ENCODE results near the gene ATXN7L3.

The ATXN7L3 gene

DNA sequence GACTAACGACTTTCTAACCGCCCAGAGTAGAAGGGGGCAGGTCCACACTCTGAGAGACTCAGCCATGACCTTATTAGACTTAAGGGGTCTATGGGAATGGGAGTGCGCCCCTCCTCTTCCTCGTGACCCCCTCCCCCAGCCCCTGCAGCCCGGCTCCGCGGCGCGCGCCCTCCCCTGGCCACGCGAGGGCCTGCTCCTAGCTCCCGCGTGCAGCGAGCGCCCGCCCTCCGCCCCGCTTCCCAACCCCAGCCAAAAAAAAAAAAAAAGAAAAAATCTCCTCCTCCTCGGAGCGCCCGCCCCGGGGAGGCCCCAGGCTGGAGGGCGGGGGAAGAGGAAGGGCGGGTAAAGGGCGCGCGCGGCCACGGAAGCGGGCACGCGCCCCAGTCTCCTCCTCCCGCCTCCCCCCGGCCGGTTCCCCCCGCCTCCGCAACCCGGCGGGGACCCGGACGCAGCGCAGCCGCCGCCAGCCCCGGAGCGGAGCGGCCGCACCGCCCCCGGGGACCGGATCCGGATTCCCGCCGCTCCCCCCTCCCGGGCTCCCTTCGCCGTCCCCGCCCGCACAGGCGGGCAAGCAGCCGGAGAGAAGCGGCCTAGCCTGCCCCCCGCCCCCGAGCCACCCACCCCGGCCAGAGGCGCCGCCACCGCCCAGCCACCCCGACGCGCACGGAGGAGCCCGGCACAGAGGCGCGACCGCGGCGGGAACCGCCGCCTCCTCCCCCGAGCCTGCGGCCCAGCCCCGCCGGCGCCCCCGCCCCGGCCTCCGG lies 18.8 kb upstream of the ATXN7L3 start:
- peak overlapping the region; percentile 77 for H3K4me3 ChIP-seq (ENCODE audit: control insufficient read depth, low read depth, low read length)
- DNase-seq (ENCODE audit: low read depth): no peak
- TF ChIP-seq CTCF (IDR thresholded peaks at IDR 0.05; ENCODE audit: control insufficient read depth, insufficient read depth, low read depth, low read length, missing control alignments): peak; percentile 47

- peak overlapping the region; percentile 40 for H3K4me3 ChIP-seq (ENCODE audit: control insufficient read depth, low read depth, low read length)
- no peak for DNase-seq (ENCODE audit: low read depth)
- TF ChIP-seq CTCF (IDR thresholded peaks at IDR 0.05; ENCODE audit: control insufficient read depth, insufficient read depth, low read depth, low read length, missing control alignments): no peak
Measured at GRCh38 chr17:44217738-44218343, 18.2 kb upstream of the ATXN7L3 start.

DNA sequence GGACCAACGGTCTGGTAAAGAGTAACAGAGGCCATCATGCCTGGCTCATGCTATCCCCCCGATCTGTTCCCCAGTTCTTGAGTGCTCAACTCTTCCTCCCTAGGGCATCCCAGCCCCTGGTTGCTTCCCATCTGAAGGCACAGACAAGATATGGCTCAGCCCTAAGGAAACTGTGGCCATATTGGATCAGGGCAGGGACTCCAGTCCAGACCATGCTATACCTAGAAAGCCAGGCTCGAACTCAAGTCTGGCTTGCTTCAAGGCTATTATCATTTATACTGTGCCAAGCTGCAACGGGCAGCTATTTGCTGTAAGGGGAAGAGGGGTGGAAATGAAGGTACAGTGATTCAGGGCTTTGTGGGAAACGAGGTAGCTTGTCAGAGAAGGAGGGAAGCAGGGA lies 17.0 kb upstream of the ATXN7L3 start:
- H3K4me3 ChIP-seq (ENCODE audit: control insufficient read depth, low read depth, low read length): no peak overlapping the region
- DNase-seq (ENCODE audit: low read depth): no peak
- no peak for TF ChIP-seq CTCF (IDR thresholded peaks at IDR 0.05; ENCODE audit: control insufficient read depth, insufficient read depth, low read depth, low read length, missing control alignments)

GRCh38 chr17:44216173-44216572 lies 16.5 kb upstream of the ATXN7L3 start:
- no peak for TF ChIP-seq CTCF (IDR thresholded peaks at IDR 0.05; ENCODE audit: control insufficient read depth, insufficient read depth, low read depth, low read length, missing control alignments)

DNA sequence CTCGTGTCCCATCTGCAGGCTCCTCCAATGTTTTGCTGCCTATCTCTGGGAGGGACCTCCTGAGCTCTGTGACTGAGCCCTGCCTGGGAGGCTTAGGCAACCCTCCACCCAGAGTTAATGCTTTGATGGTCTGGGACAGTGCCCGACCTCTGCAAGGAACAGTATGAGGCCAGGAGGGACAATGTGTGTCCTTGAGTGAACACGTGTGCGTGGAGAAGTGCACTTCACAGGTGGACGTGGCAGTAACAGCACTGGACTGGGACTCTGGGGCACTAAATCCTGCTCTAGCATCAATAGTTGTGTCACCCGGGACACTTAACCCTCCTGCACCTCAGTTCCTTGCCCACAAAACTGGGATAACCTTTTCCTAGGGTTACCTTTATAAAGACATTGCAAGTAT lies 15.2 kb upstream of the ATXN7L3 start:
- no peak for TF ChIP-seq CTCF (IDR thresholded peaks at IDR 0.05; ENCODE audit: control insufficient read depth, insufficient read depth, low read depth, low read length, missing control alignments)
- no peak for DNase-seq (ENCODE audit: low read depth)
- no peak overlapping the region for H3K4me3 ChIP-seq (ENCODE audit: control insufficient read depth, low read depth, low read length)

More at GRCh38 chr17:44216173-44216572, 16.5 kb upstream of the ATXN7L3 start:
- no peak overlapping the region for H3K4me3 ChIP-seq (ENCODE audit: control insufficient read depth, low read depth, low read length)
- no peak for DNase-seq (ENCODE audit: low read depth)

- no peak for TF ChIP-seq CTCF (IDR thresholded peaks at IDR 0.05; ENCODE audit: control insufficient read depth, insufficient read depth, low read depth, low read length, missing control alignments)
- no peak for DNase-seq (ENCODE audit: low read depth)
- no peak overlapping the region for H3K4me3 ChIP-seq (ENCODE audit: control insufficient read depth, low read depth, low read length)
Measured at GRCh38 chr17:44214230-44214494, 14.5 kb upstream of the ATXN7L3 start.

All from AG09309 (cell line).